NCI-H748 (cell line): ENCODE results near the gene DCAF4L1.
A peak's percentile ranks its signal among the peaks of the same experiment; 100 is the strongest.

Experiments
- DNase-seq: peaks from one replicate; lab custom pipeline; 2025; ENCODE audit not compliant: unreplicated experiment; lab: John Stamatoyannopoulos, UW

Gene DCAF4L1

GRCh38 chr4:41989994-41990364 lies 8.4 kb downstream of the DCAF4L1 start:
- DNase-seq: peak; percentile 63

GRCh38 chr4:41990365-41991111 lies 9.0 kb downstream of the DCAF4L1 start, which contains the start of gene SLC30A9:
Gene SLC30A9, plus strand, starts transcription at chr4:41990530. Its CDS starts 122 bp downstream, at chr4:41990652.
- DNase-seq: peak; percentile 94

- DNase-seq: no peak
Measured at GRCh38 chr4:41991916-41992767, 10.6 kb downstream of the DCAF4L1 start.

- no peak for DNase-seq
Measured at GRCh38 chr4:41992967-41993857, 11.7 kb downstream of the DCAF4L1 start.

GRCh38 chr4:41994461-41994985 lies 13.0 kb downstream of the DCAF4L1 start:
- no peak for DNase-seq

GRCh38 chr4:41998019-41998418 lies 16.5 kb downstream of the DCAF4L1 start:
- DNase-seq: no peak

GRCh38 chr4:41999321-41999720 lies 17.8 kb downstream of the DCAF4L1 start:
- no peak for DNase-seq

GRCh38 chr4:42008011-42008786 lies 26.6 kb downstream of the DCAF4L1 start:
- DNase-seq: no peak

GRCh38 chr4:42015438-42015837 lies 33.9 kb downstream of the DCAF4L1 start:
- no peak for DNase-seq

- DNase-seq: no peak
Measured at GRCh38 chr4:42018451-42018850, 36.9 kb downstream of the DCAF4L1 start.
